HEK293 (cell line): ENCODE results near the gene GNB2.

Experiments
- CTCF ChIA-PET: fragments of 350-600 bp; formaldehyde crosslinking; extraction: SDS; loops from one replicate; lab custom pipeline; 2021; ENCODE audit warnings: antibody characterized with exemption; lab: Yijun Ruan, JAX
- POLR2A ChIA-PET: fragments of 300-600 bp; formaldehyde crosslinking; extraction: SDS; loops from one replicate; lab custom pipeline; 2020; ENCODE audit warnings: antibody characterized with exemption, inconsistent platforms; lab: Yijun Ruan, JAX
- H3K27ac ChIP-seq: fragments of 200-500 bp; sonication (Bioruptor generic); 2 replicates; pipeline ENCODE4 v1.5.1; 2014; ENCODE audit warnings: low read depth, low read length, control low read depth, inconsistent platforms; ENCODE audit errors: extremely low read depth
- H3K36me3 ChIP-seq, 2 experiments: fragments of 200-500 bp in 1 of 2; sonication (Bioruptor generic) in 1 of 2; 1 replicate in 1 of 2; 2 replicates in 1 of 2; pipeline ENCODE4 v1.5.1; 2014 to 2017; ENCODE audit warnings: inconsistent platforms in 2 of 2, low read length in 2 of 2; ENCODE audit not compliant: control insufficient read depth in 2 of 2, insufficient read depth in 1 of 2
- H3K4me1 ChIP-seq: fragments of 200-500 bp; sonication (Bioruptor generic); 2 replicates; pipeline ENCODE4 v1.5.1; 2014; ENCODE audit warnings: mild to moderate bottlenecking, low read length, inconsistent platforms; ENCODE audit not compliant: control insufficient read depth, insufficient read depth
- H3K4me3 ChIP-seq: 2 replicates; pipeline ENCODE4 v1.5.1; 2011; ENCODE audit warnings: low read depth, mild to moderate bottlenecking, control low read depth, low read length, moderate library complexity
- H3K9me3 ChIP-seq: fragments of 200-500 bp; sonication (Bioruptor generic); 2 replicates; pipeline ENCODE4 v1.5.1; 2014; ENCODE audit warnings: low read depth, low read length, inconsistent platforms; ENCODE audit not compliant: control insufficient read depth, insufficient read depth
- BCL11A ChIP-seq: fragments of 450-650 bp; formaldehyde crosslinking; IDR thresholded peaks from 2 replicates; pipeline ENCODE4 v1.5.1; 2016; ENCODE audit warnings: low read depth, missing biosample characterization, missing genetic modification characterization
- EGR2 ChIP-seq: fragments of 450-650 bp; formaldehyde crosslinking; IDR thresholded peaks from 2 replicates; pipeline ENCODE4 v1.5.1; 2016; ENCODE audit warnings: low read depth, missing biosample characterization, missing genetic modification characterization
- GLI2 ChIP-seq: fragments of 450-650 bp; formaldehyde crosslinking; IDR thresholded peaks from 2 replicates; pipeline ENCODE4; 2017; ENCODE audit warnings: missing biosample characterization, missing genetic modification characterization, low read depth, borderline replicate concordance
- PRDM1 ChIP-seq: fragments of 450-650 bp; formaldehyde crosslinking; IDR thresholded peaks from 2 replicates; pipeline ENCODE4; 2016; ENCODE audit warnings: missing biosample characterization, missing genetic modification characterization
- REPIN1 ChIP-seq: fragments of 450-650 bp; formaldehyde crosslinking; IDR thresholded peaks from 2 replicates; pipeline ENCODE4 v1.5.1; 2017; ENCODE audit warnings: missing biosample characterization, missing genetic modification characterization, low read depth
- YY2 ChIP-seq: fragments of 450-650 bp; formaldehyde crosslinking; IDR thresholded peaks from 2 replicates; pipeline ENCODE4 v1.5.1; 2016; ENCODE audit warnings: missing biosample characterization, missing genetic modification characterization
- ZBTB1 ChIP-seq: fragments of 450-650 bp; formaldehyde crosslinking; IDR thresholded peaks from 2 replicates; pipeline ENCODE4 v1.5.1; 2016; ENCODE audit warnings: missing biosample characterization, missing genetic modification characterization
- ZBTB17 ChIP-seq: fragments of 450-650 bp; formaldehyde crosslinking; IDR thresholded peaks from 2 replicates; pipeline ENCODE4 v1.5.1; 2016; ENCODE audit warnings: missing biosample characterization, missing genetic modification characterization
- ZBTB26 ChIP-seq: fragments of 450-650 bp; formaldehyde crosslinking; optimal IDR thresholded peaks from 2 replicates; pipeline ENCODE3; 2016; ENCODE audit warnings: missing biosample characterization, mild to moderate bottlenecking, missing genetic modification characterization
- ZBTB7A ChIP-seq: fragments of 450-650 bp; formaldehyde crosslinking; IDR thresholded peaks from 2 replicates; pipeline ENCODE4 v1.5.1; 2016; ENCODE audit warnings: low read depth, missing biosample characterization, missing genetic modification characterization
- ZFHX2 ChIP-seq: fragments of 450-650 bp; formaldehyde crosslinking; conservative IDR thresholded peaks from 2 replicates; pipeline ENCODE4 v1.5.1; 2016; ENCODE audit warnings: missing biosample characterization, missing genetic modification characterization
- ZFP37 ChIP-seq: fragments of 450-650 bp; formaldehyde crosslinking; IDR thresholded peaks from 2 replicates; pipeline ENCODE4 v1.5.1; 2016; ENCODE audit warnings: missing biosample characterization, missing genetic modification characterization
- ZNF133 ChIP-seq: fragments of 450-650 bp; formaldehyde crosslinking; IDR thresholded peaks from 2 replicates; pipeline ENCODE4 v1.5.1; 2016; ENCODE audit warnings: missing biosample characterization, missing genetic modification characterization
- ZNF202 ChIP-seq: fragments of 450-650 bp; formaldehyde crosslinking; IDR thresholded peaks from 2 replicates; pipeline ENCODE4 v1.5.1; 2016; ENCODE audit warnings: missing biosample characterization, missing genetic modification characterization, borderline replicate concordance
- ZNF350 ChIP-seq: fragments of 450-650 bp; formaldehyde crosslinking; IDR thresholded peaks from 2 replicates; pipeline ENCODE4 v1.5.0; 2017; ENCODE audit warnings: missing biosample characterization, mild to moderate bottlenecking, missing genetic modification characterization
- ZNF366 ChIP-seq: fragments of 450-650 bp; formaldehyde crosslinking; conservative IDR thresholded peaks from 2 replicates; pipeline ENCODE4 v1.5.1; 2016; ENCODE audit warnings: missing biosample characterization, missing genetic modification characterization
- ZNF398 ChIP-seq: fragments of 450-650 bp; formaldehyde crosslinking; IDR thresholded peaks from 2 replicates; pipeline ENCODE4 v1.5.1; 2017; ENCODE audit warnings: missing biosample characterization, missing genetic modification characterization
- ZNF600 ChIP-seq: fragments of 450-650 bp; formaldehyde crosslinking; IDR thresholded peaks from 2 replicates; pipeline ENCODE4 v1.5.1; 2016; ENCODE audit warnings: missing biosample characterization, missing genetic modification characterization
- ZNF610 ChIP-seq: fragments of 450-650 bp; formaldehyde crosslinking; IDR thresholded peaks from 2 replicates; pipeline ENCODE4 v1.5.1; 2016; ENCODE audit warnings: missing biosample characterization, missing genetic modification characterization, borderline replicate concordance
- ZNF621 ChIP-seq: fragments of 450-650 bp; formaldehyde crosslinking; IDR thresholded peaks from 2 replicates; pipeline ENCODE4 v1.5.1; 2017; ENCODE audit warnings: missing biosample characterization, missing genetic modification characterization
- ZNF692 ChIP-seq: fragments of 450-650 bp; formaldehyde crosslinking; IDR thresholded peaks from 2 replicates; pipeline ENCODE4 v1.5.1; 2016; ENCODE audit warnings: missing biosample characterization, missing genetic modification characterization
- ZNF747 ChIP-seq: fragments of 450-650 bp; formaldehyde crosslinking; IDR thresholded peaks from 2 replicates; pipeline ENCODE4 v1.5.1; 2016; ENCODE audit warnings: missing biosample characterization, missing genetic modification characterization
- ZNF837 ChIP-seq: fragments of 450-650 bp; formaldehyde crosslinking; IDR thresholded peaks from 2 replicates; pipeline ENCODE4 v1.5.1; 2016; ENCODE audit warnings: missing biosample characterization, missing genetic modification characterization

GNB2 gene

GRCh38 chr7:100687261-100687660 is 13.7 kb downstream of the GNB2 start (continued):
- no peak for TF ChIP-seq ZNF398 (tag by site-specific recombination)
- no peak for TF ChIP-seq ZNF837 (tag by site-specific recombination)
- TF ChIP-seq ZNF202 (tag by site-specific recombination) = no peak
- no peak for TF ChIP-seq BCL11A (tag by site-specific recombination)
- TF ChIP-seq GLI2 (tag by site-specific recombination) = no peak
- TF ChIP-seq, all 188 proteins: peak for 0

GRCh38 chr7:100687751-100688300 is 14.3 kb downstream of the GNB2 start:
- CTCF ChIA-PET = no interaction called here
- H3K36me3 ChIP-seq = peaks cover 0 to 74% of the 10 kb centered on the region in 2 experiments; a peak in 2 of 3 replicates
- H3K27ac ChIP-seq = no peak overlapping the region
- no peaks in the 10 kb centered on the region for H3K9me3 ChIP-seq
- POLR2A ChIA-PET = interaction anchor here (0.6 to 0.9 kb wide), 2 partner anchors 18 to 163 kb away, joined by 3 to 4 read pairs; partner anchors contain the start of gene POP7
- peaks cover 2% of the 10 kb centered on the region; the same call in 1 of the 2 replicates for H3K4me1 ChIP-seq
- TF ChIP-seq EGR2 (peak; percentile 83), ZNF600 (tag by site-specific recombination) (0 out of 2 replicates have a peak, but pooled peaks have one; percentile 20), PRDM1 (no peak), REPIN1 (tag by site-specific recombination) (no peak), ZNF133 (tag by site-specific recombination) (no peak), ZNF692 (tag by site-specific recombination) (no peak), ZNF610 (tag by site-specific recombination) (no peak), ZNF621 (no peak), ZFP37 (tag by site-specific recombination) (no peak), ZNF366 (tag by site-specific recombination) (no peak), ZBTB26 (no peak), YY2 (no peak), ZBTB7A (tag by site-specific recombination) (no peak), ZBTB17 (tag by site-specific recombination) (no peak), ZNF747 (no peak), ZBTB1 (tag by site-specific recombination) (no peak), ZFHX2 (tag by site-specific recombination) (peak; percentile 87), ZNF350 (no peak)
- TF ChIP-seq, all 188 proteins: peak for 3
- no peak overlapping the region for H3K4me3 ChIP-seq
